Endodermal cell (in vitro differentiated cells): ENCODE measurements around the gene UBQLN4. TPM values are rescaled to one million over a fixed set of nuclear protein-coding genes. Genes with fewer than 3 reads are reported as not detected.

Source experiments
- DNase-seq: peaks from one replicate; pipeline ENCODE4 v3.0.0-alpha.2; 2017
- H3K27ac ChIP-seq: 2 replicates; pipeline ENCODE4 v1.5.1; 2013; ENCODE audit warnings: mild to moderate bottlenecking, low read depth, low read length, moderate library complexity
- H3K27me3 ChIP-seq: 2 replicates; pipeline ENCODE4 v1.6.1; 2013; ENCODE audit warnings: mild to moderate bottlenecking, low read length, moderate library complexity; ENCODE audit not compliant: insufficient read depth, control insufficient read depth, poor library complexity, severe bottlenecking
- H3K36me3 ChIP-seq: 2 replicates; pipeline ENCODE4 v1.7.0; 2013; ENCODE audit warnings: mild to moderate bottlenecking, low read length, moderate library complexity; ENCODE audit not compliant: control insufficient read depth, insufficient read depth
- H3K4me1 ChIP-seq: one replicate; pipeline ENCODE4 v1.7.0; 2013; ENCODE audit warnings: low read length; ENCODE audit not compliant: control insufficient read depth, insufficient read depth
- H3K4me3 ChIP-seq: 2 replicates; pipeline ENCODE4 v1.5.1; 2013; ENCODE audit warnings: mild to moderate bottlenecking, low read length, moderate library complexity
- H3K9ac ChIP-seq: 2 replicates; pipeline ENCODE4 v1.6.1; 2013; ENCODE audit warnings: mild to moderate bottlenecking, low read length, moderate library complexity; ENCODE audit not compliant: poor library complexity, severe bottlenecking; ENCODE audit errors: extremely low read depth
- H3K9me3 ChIP-seq: 2 replicates; pipeline ENCODE4 v1.6.1; 2013; ENCODE audit warnings: mild to moderate bottlenecking, low read length, moderate library complexity; ENCODE audit not compliant: control insufficient read depth
- H3K27ac Mint-ChIP-seq: 2 replicates; pipeline ENCODE4 v1.8.0; 2020; ENCODE audit warnings: mixed read lengths
- H3K27me3 Mint-ChIP-seq: 2 replicates; pipeline ENCODE4 v1.8.0; 2021; ENCODE audit warnings: mild to moderate bottlenecking, mixed read lengths; ENCODE audit not compliant: insufficient read depth
- H3K36me3 Mint-ChIP-seq: 2 replicates; pipeline ENCODE4 v1.8.0; 2020; ENCODE audit warnings: low read depth, mixed read lengths
- H3K4me1 Mint-ChIP-seq: 2 replicates; pipeline ENCODE4 v1.8.0; 2020; ENCODE audit warnings: mixed read lengths
- H3K4me3 Mint-ChIP-seq: 2 replicates; pipeline ENCODE4 v1.8.0; 2020; ENCODE audit warnings: mild to moderate bottlenecking, moderate library complexity, mixed read lengths
- H3K9me3 Mint-ChIP-seq: 2 replicates; pipeline ENCODE4 v1.8.0; 2020; ENCODE audit warnings: mild to moderate bottlenecking, mixed read lengths
- WGBS, 2 experiments: methylation state at CpG; one replicate each; pipeline versions ENCODE4 v1.1.5 to v1.1.7; 2013; ENCODE audit warnings: missing lambda C conversion rate in 2 of 2, mixed read lengths in 1 of 2; ENCODE audit not compliant: insufficient coverage in 1 of 2, insufficient read length in 1 of 2; 5-methylcytosine and 5-hydroxymethylcytosine counted together
- total RNA-seq, 2 donors: library from RNA; stranded (reverse); fragmentation: NEBNext Ultra II Directional in 1 of 2; extraction: Animal tissue kit (Norgen Biotek cat#: 25700) in 1 of 2; gene quantifications; 2 replicates in 1 of 2; 3 replicates in 1 of 2; pipeline ENCODE4 v1.2.1, GENCODE V29; 2021
- TF ChIP-seq, protein P1 (sequence below): fragments of 200-600 bp; sonication (generic); conservative IDR thresholded peaks from 2 replicates; pipeline ENCODE4 v1.5.0; 2021; ENCODE audit warnings: antibody characterized with exemption, mild to moderate bottlenecking

The UBQLN4 gene
- total RNA-seq, 2 donors from 2014 or later: 56.4 to 62.4 TPM

GRCh38 chr1:156020293-156021092, 33.1 kb downstream of the UBQLN4 start, which contains the start of gene SSR2:
Gene SSR2, minus strand, starts transcription at chr1:156020951. Its CDS starts 784 bp downstream, at chr1:156020167.
- Histone ChIP-seq H3K9ac (peak within 1 kb of the TSS; percentile 62), H3K4me1 (no peaks in the 10 kb centered on the region), H3K27me3 (peaks cover 4% of the 10 kb centered on the region), H3K9me3 (no peaks in the 10 kb centered on the region), H3K27ac (no peak within 1 kb of the TSS), H3K4me3 (peak within 1 kb of the TSS; percentile 95), H3K36me3 (peaks cover 29% of the 10 kb centered on the region)
- peaks cover 38% of the 10 kb centered on the region for H3K36me3 Mint-ChIP-seq
- H3K27me3 Mint-ChIP-seq: peaks cover 14% of the 10 kb centered on the region
- H3K4me3 Mint-ChIP-seq: peak within 1 kb of the TSS; percentile 86
- H3K4me1 Mint-ChIP-seq: peaks cover 9% of the 10 kb centered on the region
- TF ChIP-seq, protein P1, sequence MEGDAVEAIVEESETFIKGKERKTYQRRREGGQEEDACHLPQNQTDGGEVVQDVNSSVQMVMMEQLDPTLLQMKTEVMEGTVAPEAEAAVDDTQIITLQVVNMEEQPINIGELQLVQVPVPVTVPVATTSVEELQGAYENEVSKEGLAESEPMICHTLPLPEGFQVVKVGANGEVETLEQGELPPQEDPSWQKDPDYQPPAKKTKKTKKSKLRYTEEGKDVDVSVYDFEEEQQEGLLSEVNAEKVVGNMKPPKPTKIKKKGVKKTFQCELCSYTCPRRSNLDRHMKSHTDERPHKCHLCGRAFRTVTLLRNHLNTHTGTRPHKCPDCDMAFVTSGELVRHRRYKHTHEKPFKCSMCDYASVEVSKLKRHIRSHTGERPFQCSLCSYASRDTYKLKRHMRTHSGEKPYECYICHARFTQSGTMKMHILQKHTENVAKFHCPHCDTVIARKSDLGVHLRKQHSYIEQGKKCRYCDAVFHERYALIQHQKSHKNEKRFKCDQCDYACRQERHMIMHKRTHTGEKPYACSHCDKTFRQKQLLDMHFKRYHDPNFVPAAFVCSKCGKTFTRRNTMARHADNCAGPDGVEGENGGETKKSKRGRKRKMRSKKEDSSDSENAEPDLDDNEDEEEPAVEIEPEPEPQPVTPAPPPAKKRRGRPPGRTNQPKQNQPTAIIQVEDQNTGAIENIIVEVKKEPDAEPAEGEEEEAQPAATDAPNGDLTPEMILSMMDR: no peak
- no peaks in the 10 kb centered on the region for H3K9me3 Mint-ChIP-seq
- 1% methylated on average over 18 to 45 of the region's 45 CpGs for WGBS, 2 experiments
- H3K27ac Mint-ChIP-seq: peak within 1 kb of the TSS; percentile 83
- DNase-seq: peak; percentile 95

DNA sequence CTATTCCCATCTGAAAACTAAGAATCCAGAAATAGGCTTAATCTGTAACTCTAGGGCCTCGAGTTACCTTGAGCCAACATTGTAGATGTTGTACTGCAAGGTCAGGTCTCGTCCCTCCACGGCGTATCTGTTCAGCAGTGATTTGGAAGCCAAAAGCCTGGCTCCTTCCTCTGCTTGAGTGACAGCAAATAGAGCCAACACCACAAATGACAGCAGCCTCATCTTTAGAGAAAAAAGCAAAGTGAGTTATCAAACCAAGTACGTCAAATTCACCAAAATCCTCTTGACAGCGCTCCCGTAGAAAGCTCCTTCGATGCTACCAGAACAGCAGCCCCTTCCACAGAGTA, 33.7 kb downstream of the UBQLN4 start:
- H3K36me3 ChIP-seq: peaks cover 33% of the 10 kb centered on the region
- H3K9ac ChIP-seq: peak overlapping the region; percentile 62
- no peaks in the 10 kb centered on the region for H3K9me3 Mint-ChIP-seq
- peaks cover 13% of the 10 kb centered on the region for H3K27me3 Mint-ChIP-seq
- WGBS, 2 experiments: 76 to 83% methylated on average over 6 to 8 of the region's 8 CpGs
- H3K27ac Mint-ChIP-seq: peak overlapping the region; percentile 83
- H3K36me3 Mint-ChIP-seq: peaks cover 40% of the 10 kb centered on the region
- no peak for DNase-seq
- TF ChIP-seq, protein P1: no peak
- peaks cover 4% of the 10 kb centered on the region for H3K27me3 ChIP-seq
- peaks cover 9% of the 10 kb centered on the region for H3K4me1 Mint-ChIP-seq
- H3K9me3 ChIP-seq: no peaks in the 10 kb centered on the region
- no peak overlapping the region for H3K27ac ChIP-seq
- peak overlapping the region; percentile 86 for H3K4me3 Mint-ChIP-seq
- H3K4me3 ChIP-seq: peak overlapping the region; percentile 95
- H3K4me1 ChIP-seq: no peaks in the 10 kb centered on the region

DNA sequence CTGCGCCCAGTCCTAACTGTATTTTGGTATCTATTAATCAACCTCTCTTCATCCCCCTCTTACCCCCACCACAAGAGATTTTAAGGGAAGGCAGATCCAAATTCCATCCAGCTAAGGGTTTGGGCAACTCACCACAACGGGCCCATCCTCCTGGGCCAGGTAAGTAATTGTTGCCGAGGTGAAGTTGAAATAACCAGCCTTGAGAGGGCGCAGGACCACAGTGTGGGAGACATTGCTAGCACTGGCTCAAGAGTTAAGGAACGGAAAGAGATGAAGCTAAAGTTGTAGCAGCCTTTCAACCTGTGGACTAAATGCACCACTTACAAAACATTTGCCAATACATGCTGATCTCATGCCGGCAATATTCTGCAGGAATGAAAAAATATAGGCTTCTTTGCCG, 38.8 kb downstream of the UBQLN4 start:
- Mint-ChIP-seq H3K4me1 (peaks cover 3% of the 10 kb centered on the region), H3K36me3 (peaks cover 76% of the 10 kb centered on the region), H3K9me3 (no peaks in the 10 kb centered on the region), H3K27ac (no peak overlapping the region), H3K4me3 (no peak overlapping the region), H3K27me3 (no peaks in the 10 kb centered on the region)
- Histone ChIP-seq H3K27me3 (no peaks in the 10 kb centered on the region), H3K27ac (no peak overlapping the region), H3K9me3 (no peaks in the 10 kb centered on the region), H3K36me3 (peaks cover 82% of the 10 kb centered on the region), H3K4me1 (no peaks in the 10 kb centered on the region), H3K4me3 (no peak overlapping the region), H3K9ac (no peak overlapping the region)
- 91 to 94% methylated on average over 6 to 7 of the region's 7 CpGs for WGBS, 2 experiments
- TF ChIP-seq, protein P1: peak; percentile 55
- DNase-seq: peak; percentile 56
